T-helper 1 cell treated with Interleukin-12 subunit alpha and Interleukin-12 subunit beta and Interleukin-4 antibody, amounts not matched to agents 30 ng/mL and 1 ng/mL, for 36 hours (primary cell): ENCODE measurements around the gene GPSM3. TPM values are rescaled to one million over a fixed set of nuclear protein-coding genes. Genes with fewer than 3 reads are reported as not detected.
"Not testable (repeated sequence)": the region's sequence is repeated elsewhere in the genome, so short reads cannot be mapped to it uniquely, and the experiment has no call there.

Experiments used
- intact Hi-C: fragments of 100-400 bp; cut with micrococcal nuclease; formaldehyde crosslinking; loops from one replicate; pipeline ENCODE4 v1.15.1; 2024
- total RNA-seq: library from RNA; stranded (reverse); gene quantifications from 2 replicates; pipeline ENCODE4 v1.2.3, GENCODE V29; 2022

The GPSM3 gene
- total RNA-seq, 1 donor from 2014 or later = 264 TPM

DNA sequence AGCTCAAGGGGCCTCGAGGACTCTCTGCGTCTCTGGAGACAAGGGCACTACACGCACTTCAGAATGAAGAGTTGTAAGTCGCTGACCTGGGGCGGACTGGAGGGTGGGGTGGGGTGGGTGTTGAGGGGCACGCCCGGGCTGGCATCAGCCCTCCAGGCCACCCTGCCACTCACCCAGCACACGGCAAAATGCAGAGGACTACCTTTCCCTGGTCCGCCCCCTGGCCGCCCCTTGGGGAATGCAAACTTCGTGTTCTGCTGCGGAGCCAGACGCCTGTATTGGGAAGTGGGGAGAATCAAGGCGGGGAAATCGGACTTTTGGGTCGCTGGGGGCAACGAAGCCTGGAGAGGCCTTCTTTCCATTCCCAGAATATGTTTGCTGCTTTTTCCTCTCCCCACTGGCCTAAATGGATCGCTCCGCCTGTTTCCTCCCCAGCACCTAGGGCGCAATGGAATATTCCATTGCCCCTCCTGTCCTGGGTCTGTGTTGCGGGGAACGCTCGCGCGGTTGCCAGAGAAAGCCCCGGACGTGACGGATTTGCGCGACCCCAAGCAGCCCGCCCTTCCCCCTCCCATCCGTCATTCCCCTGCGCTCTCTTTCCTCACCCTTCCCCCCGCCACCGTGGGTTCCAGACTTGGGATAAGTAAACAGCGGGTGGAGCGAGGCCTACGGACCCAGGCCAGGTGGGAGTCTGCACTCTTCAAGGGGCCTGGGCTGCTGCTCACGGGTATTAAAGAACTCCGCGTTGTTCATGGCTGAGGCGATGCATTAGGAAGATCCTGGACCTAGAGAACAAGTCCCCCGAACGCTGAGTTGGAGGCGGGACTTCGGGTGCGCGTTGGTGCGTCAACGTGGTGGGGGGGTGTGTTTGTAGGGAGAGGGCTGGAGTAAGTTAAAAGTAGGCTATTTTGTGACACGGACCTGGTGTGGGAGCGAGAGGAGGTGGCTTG, 38.6 kb downstream of the GPSM3 start, which contains the start of gene PPT2:
Gene PPT2, plus strand, starts transcription at position 578 of the 950 bp plus-strand sequence. CDS start 454 bp downstream, outside the sequence.
- intact Hi-C loops = loop anchor here (1.0 kb wide), 6 partner anchors 24 to 106 kb away; partner anchors contain the start of genes FKBPL and RNF5

- intact Hi-C loops = no loop called here
Observed at GRCh38 chr6:32152769-32153563, 39.5 kb downstream of the GPSM3 start.

DNA sequence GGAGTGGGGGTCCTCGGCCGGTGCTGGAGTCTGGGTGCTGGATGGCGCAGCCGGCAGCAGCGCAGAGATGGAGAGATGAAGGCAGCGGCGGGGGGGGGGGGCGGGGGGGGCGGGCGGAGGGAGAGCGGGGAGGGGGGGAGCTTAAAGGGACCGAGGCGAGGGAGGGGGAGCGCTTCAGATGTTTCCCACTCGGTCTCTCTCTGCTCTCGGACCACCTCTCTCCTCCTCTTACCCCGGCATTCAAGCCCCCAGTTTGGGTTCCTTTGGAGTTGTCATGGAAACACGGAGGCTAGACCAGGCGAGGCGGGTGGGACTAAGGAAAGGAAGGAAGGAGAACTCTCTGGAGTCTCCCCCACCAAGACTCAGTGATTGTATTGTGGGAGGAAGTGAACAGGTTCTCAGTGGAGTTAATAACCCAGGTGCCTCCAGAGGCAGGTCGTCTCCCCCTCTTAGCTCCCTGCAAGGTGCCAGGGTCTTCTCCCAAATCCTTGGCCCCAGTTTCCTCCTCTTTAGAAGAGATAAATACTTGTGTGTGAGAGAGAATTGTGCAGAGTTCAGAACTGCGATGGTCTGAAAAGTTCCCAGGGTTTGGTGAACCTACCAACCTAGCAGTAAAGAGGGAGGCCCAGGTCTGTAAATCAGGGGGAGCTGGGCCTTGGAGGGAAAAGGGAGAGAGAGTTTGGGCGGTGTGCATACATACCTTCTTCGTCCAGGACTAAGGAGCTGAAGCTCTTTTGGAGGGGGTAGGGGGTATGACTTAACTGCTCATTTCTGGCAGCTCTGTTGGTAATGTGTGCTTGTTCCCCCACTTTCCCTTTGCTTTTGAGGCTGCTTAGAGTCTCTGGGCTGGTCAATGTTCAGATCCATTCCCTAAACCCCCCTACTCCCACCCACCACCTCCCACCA, 40.3 kb downstream of the GPSM3 start, which contains the start of gene PRRT1:
Gene PRRT1, minus strand, starts transcription at position 77 of the 906 bp plus-strand sequence. CDS start 112 bp downstream, outside the sequence.
- intact Hi-C loops = no loop called here

- intact Hi-C loops = no loop called here
Observed at GRCh38 chr6:32151181-32151862, 41.1 kb downstream of the GPSM3 start.

DNA sequence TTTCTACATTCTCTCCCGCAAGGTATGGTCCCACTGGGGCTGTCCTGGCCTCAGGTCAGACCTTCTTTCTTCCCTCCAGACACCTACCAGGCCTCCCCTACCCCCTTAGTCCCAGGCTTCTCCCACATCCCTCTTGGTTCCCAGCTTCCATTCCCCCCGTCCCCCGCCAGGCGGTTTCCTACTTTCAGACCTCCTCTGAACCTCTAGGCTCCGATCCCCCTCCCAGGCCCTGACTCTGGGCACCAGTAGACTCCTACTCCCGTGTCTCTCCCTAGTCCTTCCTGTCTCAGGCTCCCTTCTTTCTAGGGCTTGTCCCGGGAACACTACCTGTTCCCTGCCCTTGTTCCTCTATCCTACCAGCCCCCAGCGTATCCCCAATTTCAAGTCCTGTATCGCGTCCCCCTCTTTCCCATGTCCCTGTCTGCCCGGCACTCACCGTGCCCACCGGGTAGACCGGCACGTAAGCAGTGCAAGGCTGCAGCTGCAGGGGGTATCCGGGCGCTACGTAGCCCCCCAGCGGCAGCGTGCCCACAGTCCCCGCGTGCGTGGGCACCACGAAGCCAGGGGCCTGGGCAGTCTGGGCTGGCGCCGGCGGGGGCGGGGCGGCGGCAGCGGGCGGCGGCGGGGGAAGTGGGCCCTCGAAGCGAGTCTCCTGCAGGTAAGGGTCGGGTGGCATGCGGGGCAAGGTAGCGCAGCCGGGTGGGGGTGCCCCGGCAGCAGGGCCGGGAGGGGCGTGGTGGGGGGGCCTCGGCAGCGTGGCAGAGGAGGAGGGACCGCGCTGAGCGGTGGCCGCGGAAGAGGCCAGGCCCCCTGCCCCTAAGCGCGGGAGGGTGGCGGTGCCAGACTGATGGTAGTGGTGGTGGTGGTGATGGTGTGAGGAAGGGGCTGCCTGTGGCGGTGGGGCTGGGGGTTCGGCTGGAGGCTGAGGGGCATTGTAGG, 42.2 kb downstream of the GPSM3 start:
- intact Hi-C loops = no loop called here

GRCh38 chr6:32149092-32149755, 43.2 kb downstream of the GPSM3 start:
- intact Hi-C loops = no loop called here

- intact Hi-C loops = loop anchor here (1.0 kb wide), 3 partner anchors 20 to 47 kb away; partner anchors contain the start of genes ATF6B and RNF5
Observed at GRCh38 chr6:32148289-32149091, 44.0 kb downstream of the GPSM3 start.

DNA sequence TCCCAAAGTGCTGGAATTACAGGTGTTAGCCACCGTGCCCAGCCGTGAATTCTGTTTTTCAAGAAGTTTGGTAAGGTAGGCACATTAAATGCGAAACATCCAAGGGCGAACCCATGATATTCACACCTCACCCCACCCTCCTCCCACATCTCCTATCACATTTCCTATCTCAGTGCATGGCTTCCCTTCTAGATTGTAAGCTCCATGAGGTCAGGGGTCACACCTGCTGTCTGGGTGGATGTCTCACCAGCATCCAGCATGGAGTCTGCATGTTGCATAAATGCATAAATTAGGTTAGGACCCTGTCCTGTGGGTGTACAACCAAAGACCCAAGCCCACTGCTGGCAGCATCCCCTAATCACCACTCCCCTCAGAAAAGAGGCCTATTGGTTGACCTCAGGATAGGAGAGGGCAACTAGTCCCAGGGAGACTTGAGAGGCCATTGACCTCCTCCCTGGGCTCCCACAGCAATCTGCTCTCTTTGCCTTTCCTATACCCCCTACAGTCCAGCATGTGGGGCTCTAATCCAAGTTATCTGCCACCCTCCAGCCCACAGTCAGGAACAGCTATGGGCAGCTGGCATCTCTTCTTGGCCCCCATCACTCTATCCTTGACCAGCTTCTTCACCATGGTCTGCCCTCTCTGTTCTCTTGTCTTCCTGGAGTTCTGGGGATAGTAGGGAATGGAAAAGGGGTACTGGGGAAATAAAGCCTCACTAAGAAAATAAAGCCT, 44.9 kb downstream of the GPSM3 start:
- intact Hi-C loops = loop anchor here (1.0 kb wide), 3 partner anchors 19 to 48 kb away; partner anchors contain the start of genes ATF6B and RNF5

- intact Hi-C loops = no loop called here
Observed at GRCh38 chr6:32146687-32147086, 45.8 kb downstream of the GPSM3 start.

DNA sequence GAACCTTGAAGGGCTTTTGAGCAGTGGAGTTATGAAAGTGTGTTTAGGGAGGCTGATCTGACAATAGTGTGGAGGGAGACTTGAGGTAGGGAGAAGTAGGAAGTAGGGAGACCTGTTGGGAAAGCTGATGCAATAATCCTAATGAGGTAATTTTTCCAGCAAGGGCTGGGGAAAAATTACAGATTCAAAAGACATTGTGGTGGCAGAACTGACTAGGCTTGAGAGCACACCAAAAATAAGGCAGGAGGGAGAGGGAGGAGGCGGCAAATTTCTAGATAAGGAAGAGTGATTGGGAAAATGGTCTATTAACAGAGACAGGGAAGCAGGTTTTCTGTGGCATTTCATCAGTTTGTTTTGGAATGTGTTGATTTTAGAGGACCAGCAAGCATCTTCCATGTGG, 46.2 kb downstream of the GPSM3 start:
- intact Hi-C loops = no loop called here

GRCh38 chr6:32144238-32144637, 48.2 kb downstream of the GPSM3 start:
- intact Hi-C loops = not testable (repeated sequence)

Other genes starting within 250 kb of the GPSM3 start
- gene CFB, start 246.5 kb downstream of the GPSM3 start, total RNA-seq = 0.22 and 0.59 TPM in 2 replicates
- gene NELFE, start 233.7 kb downstream of the GPSM3 start, total RNA-seq = 75.3 and 83.4 TPM in 2 replicates
- gene SKIC2, start 233.5 kb downstream of the GPSM3 start, total RNA-seq = 93.7 and 100 TPM in 2 replicates
- 19.9 and 20.8 TPM in 2 replicates for gene DXO, start 220.5 kb downstream of the GPSM3 start, total RNA-seq
- 4.0 and 4.6 TPM in 2 replicates for gene C4A, start 210.6 kb downstream of the GPSM3 start, total RNA-seq
- gene C4B, start 177.8 kb downstream of the GPSM3 start, total RNA-seq = 4.2 and 4.6 TPM in 2 replicates
- gene CYP21A2, start 154.2 kb downstream of the GPSM3 start, total RNA-seq = 1.0 and 1.4 TPM in 2 replicates
- 5.5 and 6.1 TPM in 2 replicates for gene TNXB, start 83.3 kb downstream of the GPSM3 start, total RNA-seq
- gene ATF6B, start 64.4 kb downstream of the GPSM3 start, total RNA-seq = 147 and 155 TPM in 2 replicates
- gene FKBPL, start 62.4 kb downstream of the GPSM3 start, total RNA-seq = 5.3 and 5.5 TPM in 2 replicates
- gene PRRT1, start 40.7 kb downstream of the GPSM3 start, total RNA-seq = 0.32 and 0.63 TPM in 2 replicates
- gene PPT2, start 38.5 kb downstream of the GPSM3 start, total RNA-seq = 9.8 and 11.1 TPM in 2 replicates
- 6.5 and 6.8 TPM in 2 replicates for gene EGFL8, start 28.0 kb downstream of the GPSM3 start, total RNA-seq
- 45.0 and 46.4 TPM in 2 replicates for gene AGPAT1, start 16.6 kb downstream of the GPSM3 start, total RNA-seq
- gene RNF5, start 14.2 kb downstream of the GPSM3 start, total RNA-seq = 47.0 and 50.0 TPM in 2 replicates
- 34.1 and 37.9 TPM in 2 replicates for gene AGER, start 8.4 kb downstream of the GPSM3 start, total RNA-seq
- 97.7 and 106 TPM in 2 replicates for gene PBX2, start 2.4 kb downstream of the GPSM3 start, total RNA-seq
- 0.25 and 0.37 TPM in 2 replicates for gene NOTCH4, start 31.4 kb upstream of the GPSM3 start, total RNA-seq
- not detected in 2 replicates for gene TSBP1, start 179.3 kb upstream of the GPSM3 start, total RNA-seq
- gene BTNL2, start 214.5 kb upstream of the GPSM3 start, total RNA-seq = not detected in 2 replicates
- gene HLA-DRA, start 247.2 kb upstream of the GPSM3 start, total RNA-seq = 240 and 242 TPM in 2 replicates